A549 (cell line): ENCODE measurements around the gene ANTXR1. TPM values are rescaled to one million over a fixed set of nuclear protein-coding genes. Genes with fewer than 3 reads are reported as not detected.

Experiments
- ATAC-seq, 2 experiments: fragments of 200-7000 bp in 1 of 2; fragments of >200 bp in 1 of 2; cut with Nextera tagmentation in 1 of 2; cut with Tn5 transposase in 1 of 2; 3 replicates each; pipeline versions ENCODE4 v1.8.0 to v1.9.1; 2018 to 2020; ENCODE audit warnings: mild to moderate bottlenecking in 1 of 2, moderate library complexity in 1 of 2
- CTCF ChIA-PET: fragments of 300-600 bp; sonication (Branson Sonifier 250); formaldehyde crosslinking; extraction: SDS; loops from one replicate; lab custom pipeline; 2021; ENCODE audit warnings: antibody characterized with exemption, inconsistent platforms; lab: Yijun Ruan, JAX
- POLR2A ChIA-PET: fragments of 350-600 bp; formaldehyde crosslinking; extraction: SDS; loops from one replicate; lab custom pipeline; 2021; ENCODE audit warnings: antibody characterized with exemption, inconsistent platforms; lab: Yijun Ruan, JAX
- DNase-seq, 2 experiments: peaks; one replicate each; pipeline versions ENCODE4 v3.0.0 to v3.0.0-alpha.2; 2011 to 2016; ENCODE audit warnings: low read depth in 1 of 2, low spot score in 1 of 2
- FAIRE-seq: peaks from 2 replicates; lab custom pipeline; 2011; peaks lifted over from hg19 to GRCh38; lab: Jason Lieb, UNC
- H3K27ac ChIP-seq, 2 experiments: fragments of >200 bp; sonication (Bioruptor Twin); formaldehyde crosslinking; 3 replicates each; pipeline ENCODE4 v1.5.1; 2016 to 2017
- H3K4me1 ChIP-seq: fragments of >200 bp; sonication (Bioruptor Twin); formaldehyde crosslinking; 3 replicates; pipeline ENCODE4 v1.6.1; 2016
- H3K4me2 ChIP-seq: fragments of >200 bp; sonication (Bioruptor Twin); formaldehyde crosslinking; 3 replicates; pipeline ENCODE4 v1.6.1; 2016
- H3K4me3 ChIP-seq: fragments of >200 bp; sonication (Bioruptor Twin); formaldehyde crosslinking; 3 replicates; pipeline ENCODE4 v1.5.1; 2016
- H3K9me3 ChIP-seq: fragments of >200 bp; sonication (Bioruptor Twin); formaldehyde crosslinking; 3 replicates; pipeline ENCODE4 v1.6.1; 2016
- BHLHE40 ChIP-seq: IDR thresholded peaks from 2 replicates; pipeline ENCODE4 v1.6.1; 2012; ENCODE audit warnings: low read depth, low read length, inconsistent platforms
- EP300 ChIP-seq, 2 experiments: fragments of >200 bp; sonication (Bioruptor Twin); formaldehyde crosslinking; IDR thresholded peaks; 2 replicates in 1 of 2; 3 replicates in 1 of 2; pipeline ENCODE4 v1.6.1; 2016 to 2017
- FOSL2 ChIP-seq, 2 experiments: fragments of 450-650 bp in 1 of 2; fragments of >200 bp in 1 of 2; sonication (Bioruptor Twin) in 1 of 2; formaldehyde crosslinking; IDR thresholded peaks; 2 replicates each; pipeline versions ENCODE4 v1.5.0 to v1.6.1; 2016 to 2020; ENCODE audit warnings: mild to moderate bottlenecking in 1 of 2, moderate library complexity in 1 of 2
- FOXS1 ChIP-seq: fragments of 250-450 bp; sonication (Bioruptor Pico); IDR thresholded peaks from 2 replicates; pipeline ENCODE4 v1.5.0; 2020; ENCODE audit warnings: mild to moderate bottlenecking, moderate library complexity
- JUNB ChIP-seq: fragments of >200 bp; sonication (Bioruptor Twin); formaldehyde crosslinking; IDR thresholded peaks from 2 replicates; pipeline ENCODE4 v1.6.1; 2016
- MAFK ChIP-seq: fragments of 450-650 bp; IDR thresholded peaks from 2 replicates; pipeline ENCODE4 v1.6.1; 2014; ENCODE audit not compliant: partially characterized antibody
- MYC ChIP-seq: IDR thresholded peaks from 2 replicates; pipeline ENCODE4 v1.6.1; 2012; ENCODE audit warnings: mild to moderate bottlenecking, inconsistent platforms, low read length, improper control_type of control experiment, borderline replicate concordance
- NR3C1 ChIP-seq: fragments of >200 bp; sonication (Bioruptor Twin); formaldehyde crosslinking; IDR thresholded peaks from 3 replicates; pipeline ENCODE4 v1.6.1; 2017
- PHF8 ChIP-seq: fragments of 200-600 bp; sonication (generic); IDR thresholded peaks from 2 replicates; pipeline ENCODE4 v1.6.1; 2016; ENCODE audit warnings: low read depth, mild to moderate bottlenecking, antibody characterized with exemption, moderate library complexity, borderline replicate concordance
- RARB ChIP-seq: fragments of 250-450 bp; sonication (Bioruptor Pico); IDR thresholded peaks from 2 replicates; pipeline ENCODE4 v1.8.0; 2021; ENCODE audit warnings: mild to moderate bottlenecking, moderate library complexity
- RFX5 ChIP-seq: fragments of 450-650 bp; IDR thresholded peaks from 2 replicates; pipeline ENCODE4 v1.7.1; 2014; ENCODE audit warnings: antibody characterized with exemption, mild to moderate bottlenecking, moderate library complexity
- SMC3 ChIP-seq: fragments of >200 bp; sonication (Bioruptor Twin); formaldehyde crosslinking; IDR thresholded peaks from 3 replicates; pipeline ENCODE4 v1.6.1; 2018; ENCODE audit warnings: inconsistent platforms
- ZFP36 ChIP-seq: fragments of 450-650 bp; IDR thresholded peaks from 2 replicates; pipeline ENCODE4 v1.6.1; 2014; ENCODE audit warnings: borderline replicate concordance; ENCODE audit not compliant: partially characterized antibody
- WGBS: methylation state at CpG from one replicate; pipeline ENCODE4 v1.1.6; 2017; ENCODE audit errors: missing lambda C conversion rate; 5-methylcytosine and 5-hydroxymethylcytosine counted together
- polyA plus RNA-seq, 4 experiments: library from polyadenylated mRNA; depleted of rRNA in 3 of 4; stranded (reverse); fragments of >200 nt; fragmentation: RNase III in 1 of 4; extraction: RNeasy Plus Mini Kit Qiagen cat#74134 plus additional on column Dnase treatment in 1 of 4; gene quantifications; 2 replicates in 3 of 4; 3 replicates in 1 of 4; pipeline ENCODE4 v1.2.3, GENCODE V29; 2011 to 2017
- TF ChIP-seq, protein P1 (sequence below): fragments of 450-650 bp; IDR thresholded peaks from 2 replicates; pipeline ENCODE4 v1.6.1; 2014; ENCODE audit warnings: antibody characterized with exemption
- TF ChIP-seq, protein P2 (sequence below): fragments of >200 bp; sonication (Bioruptor Twin); formaldehyde crosslinking; IDR thresholded peaks from 3 replicates; pipeline ENCODE4 v1.5.1; 2016
- TF ChIP-seq, protein P3 (sequence below): fragments of 250-450 bp; sonication (Bioruptor Pico); IDR thresholded peaks from 2 replicates; pipeline ENCODE4 v1.5.0; 2021; ENCODE audit warnings: mild to moderate bottlenecking, moderate library complexity, borderline replicate concordance
- TF ChIP-seq, protein P4 (sequence below): IDR thresholded peaks from 2 replicates; pipeline ENCODE4 v1.6.1; 2012
- TF ChIP-seq, protein P5 (sequence below): fragments of 150-350 bp; IDR thresholded peaks from 2 replicates; pipeline ENCODE4 v1.6.1; 2014; ENCODE audit warnings: low read depth, mild to moderate bottlenecking, low read length

ANTXR1 gene
- polyA plus RNA-seq, 2 of the 4 experiments (the other 2 are of a cell fraction) = 161 to 194 TPM

DNA sequence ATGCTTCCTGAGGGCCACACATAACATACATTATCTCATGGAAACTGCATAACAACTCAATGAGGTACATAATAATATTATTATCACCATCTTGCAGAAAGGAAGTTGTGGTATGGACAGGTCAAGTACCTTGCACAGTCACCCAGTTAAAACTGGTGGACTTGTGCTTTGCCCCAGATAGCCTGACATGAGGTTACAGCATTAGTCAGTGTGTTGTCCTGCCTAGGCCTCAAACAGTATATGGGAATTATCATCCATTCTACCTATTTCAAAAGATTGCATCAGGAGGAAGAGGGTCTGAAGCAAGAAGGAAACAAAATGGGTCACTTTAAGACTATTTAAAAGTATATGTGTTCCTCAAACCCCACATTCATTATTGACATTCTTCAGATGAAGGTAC lies 5.4 kb upstream of the ANTXR1 start (continued):
- TF ChIP-seq, protein P1, sequence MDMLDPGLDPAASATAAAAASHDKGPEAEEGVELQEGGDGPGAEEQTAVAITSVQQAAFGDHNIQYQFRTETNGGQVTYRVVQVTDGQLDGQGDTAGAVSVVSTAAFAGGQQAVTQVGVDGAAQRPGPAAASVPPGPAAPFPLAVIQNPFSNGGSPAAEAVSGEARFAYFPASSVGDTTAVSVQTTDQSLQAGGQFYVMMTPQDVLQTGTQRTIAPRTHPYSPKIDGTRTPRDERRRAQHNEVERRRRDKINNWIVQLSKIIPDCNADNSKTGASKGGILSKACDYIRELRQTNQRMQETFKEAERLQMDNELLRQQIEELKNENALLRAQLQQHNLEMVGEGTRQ = no peak
- TF ChIP-seq EP300 (IDR thresholded peaks at IDR 0.05) = no peak
- TF ChIP-seq BHLHE40 = no peak
- no peak for TF ChIP-seq RFX5
- no peak for TF ChIP-seq FOXS1 (CRISPR knock-in tag)
- TF ChIP-seq PHF8 = no peak
- TF ChIP-seq JUNB = no peak
- no peak for TF ChIP-seq MYC

DNA sequence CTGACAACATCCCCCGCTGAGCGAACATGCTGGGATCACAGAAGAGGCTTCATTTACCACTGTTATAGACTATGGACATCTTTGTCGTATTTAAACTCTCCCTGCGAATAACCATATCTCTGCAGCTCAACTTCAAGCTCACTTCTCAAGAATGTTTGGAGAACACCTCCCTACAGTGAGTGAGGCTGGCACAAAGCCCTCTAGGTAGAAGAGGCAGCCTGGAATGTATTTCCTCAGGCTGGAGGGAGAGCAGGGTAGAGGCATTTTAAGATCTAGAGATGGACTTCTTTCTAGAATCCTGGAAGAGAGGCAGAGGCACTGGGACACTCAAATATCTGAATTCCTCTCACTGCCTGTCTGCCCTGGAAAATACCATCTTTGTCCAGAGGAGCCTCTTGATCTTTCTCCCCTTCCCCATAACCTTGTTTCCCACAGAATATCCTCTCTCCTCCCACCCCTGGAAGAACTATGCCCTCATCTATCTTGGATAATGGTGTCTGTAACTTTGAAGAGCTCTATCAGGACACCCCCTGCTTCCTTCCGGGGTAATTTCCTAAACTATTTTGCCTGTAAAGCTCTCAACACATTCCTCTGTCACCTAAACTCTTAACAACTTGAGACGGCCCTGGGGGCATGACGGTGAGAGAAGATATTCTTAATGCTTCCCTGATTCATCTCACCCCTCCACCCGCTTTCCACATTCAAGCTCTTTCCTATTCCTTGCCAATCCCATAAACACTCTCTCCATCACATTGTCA lies 2.4 kb upstream of the ANTXR1 start:
- Histone ChIP-seq H3K4me2 (no peak overlapping the region), H3K4me1 (peaks cover 16% of the 10 kb centered on the region), H3K4me3 (no peak overlapping the region)
- WGBS = 88% methylated on average over 8 of the region's 8 CpGs
- DNase-seq (no peak), ATAC-seq (no peak)
- CTCF ChIA-PET = interaction anchor here (1.0 to 3.7 kb wide), 6 partner anchors 12 to 297 kb away, joined by 3 to 44 read pairs (median 6); no protein-coding TSS in a partner anchor
- TF ChIP-seq, protein P2, sequence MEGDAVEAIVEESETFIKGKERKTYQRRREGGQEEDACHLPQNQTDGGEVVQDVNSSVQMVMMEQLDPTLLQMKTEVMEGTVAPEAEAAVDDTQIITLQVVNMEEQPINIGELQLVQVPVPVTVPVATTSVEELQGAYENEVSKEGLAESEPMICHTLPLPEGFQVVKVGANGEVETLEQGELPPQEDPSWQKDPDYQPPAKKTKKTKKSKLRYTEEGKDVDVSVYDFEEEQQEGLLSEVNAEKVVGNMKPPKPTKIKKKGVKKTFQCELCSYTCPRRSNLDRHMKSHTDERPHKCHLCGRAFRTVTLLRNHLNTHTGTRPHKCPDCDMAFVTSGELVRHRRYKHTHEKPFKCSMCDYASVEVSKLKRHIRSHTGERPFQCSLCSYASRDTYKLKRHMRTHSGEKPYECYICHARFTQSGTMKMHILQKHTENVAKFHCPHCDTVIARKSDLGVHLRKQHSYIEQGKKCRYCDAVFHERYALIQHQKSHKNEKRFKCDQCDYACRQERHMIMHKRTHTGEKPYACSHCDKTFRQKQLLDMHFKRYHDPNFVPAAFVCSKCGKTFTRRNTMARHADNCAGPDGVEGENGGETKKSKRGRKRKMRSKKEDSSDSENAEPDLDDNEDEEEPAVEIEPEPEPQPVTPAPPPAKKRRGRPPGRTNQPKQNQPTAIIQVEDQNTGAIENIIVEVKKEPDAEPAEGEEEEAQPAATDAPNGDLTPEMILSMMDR = no peak
- TF ChIP-seq MAFK = no peak
- TF ChIP-seq EP300 (IDR thresholded peaks at IDR 0.05) = no peak
- TF ChIP-seq SMC3 = no peak
- TF ChIP-seq, protein P3, sequence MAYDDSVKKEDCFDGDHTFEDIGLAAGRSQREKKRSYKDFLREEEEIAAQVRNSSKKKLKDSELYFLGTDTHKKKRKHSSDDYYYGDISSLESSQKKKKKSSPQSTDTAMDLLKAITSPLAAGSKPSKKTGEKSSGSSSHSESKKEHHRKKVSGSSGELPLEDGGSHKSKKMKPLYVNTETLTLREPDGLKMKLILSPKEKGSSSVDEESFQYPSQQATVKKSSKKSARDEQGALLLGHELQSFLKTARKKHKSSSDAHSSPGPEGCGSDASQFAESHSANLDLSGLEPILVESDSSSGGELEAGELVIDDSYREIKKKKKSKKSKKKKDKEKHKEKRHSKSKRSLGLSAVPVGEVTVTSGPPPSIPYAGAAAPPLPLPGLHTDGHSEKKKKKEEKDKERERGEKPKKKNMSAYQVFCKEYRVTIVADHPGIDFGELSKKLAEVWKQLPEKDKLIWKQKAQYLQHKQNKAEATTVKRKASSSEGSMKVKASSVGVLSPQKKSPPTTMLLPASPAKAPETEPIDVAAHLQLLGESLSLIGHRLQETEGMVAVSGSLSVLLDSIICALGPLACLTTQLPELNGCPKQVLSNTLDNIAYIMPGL (CRISPR knock-in tag) = no peak
- TF ChIP-seq, protein P4, sequence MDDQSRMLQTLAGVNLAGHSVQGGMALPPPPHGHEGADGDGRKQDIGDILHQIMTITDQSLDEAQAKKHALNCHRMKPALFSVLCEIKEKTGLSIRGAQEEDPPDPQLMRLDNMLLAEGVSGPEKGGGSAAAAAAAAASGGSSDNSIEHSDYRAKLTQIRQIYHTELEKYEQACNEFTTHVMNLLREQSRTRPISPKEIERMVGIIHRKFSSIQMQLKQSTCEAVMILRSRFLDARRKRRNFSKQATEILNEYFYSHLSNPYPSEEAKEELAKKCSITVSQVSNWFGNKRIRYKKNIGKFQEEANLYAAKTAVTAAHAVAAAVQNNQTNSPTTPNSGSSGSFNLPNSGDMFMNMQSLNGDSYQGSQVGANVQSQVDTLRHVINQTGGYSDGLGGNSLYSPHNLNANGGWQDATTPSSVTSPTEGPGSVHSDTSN = no peak
- TF ChIP-seq, protein P5, sequence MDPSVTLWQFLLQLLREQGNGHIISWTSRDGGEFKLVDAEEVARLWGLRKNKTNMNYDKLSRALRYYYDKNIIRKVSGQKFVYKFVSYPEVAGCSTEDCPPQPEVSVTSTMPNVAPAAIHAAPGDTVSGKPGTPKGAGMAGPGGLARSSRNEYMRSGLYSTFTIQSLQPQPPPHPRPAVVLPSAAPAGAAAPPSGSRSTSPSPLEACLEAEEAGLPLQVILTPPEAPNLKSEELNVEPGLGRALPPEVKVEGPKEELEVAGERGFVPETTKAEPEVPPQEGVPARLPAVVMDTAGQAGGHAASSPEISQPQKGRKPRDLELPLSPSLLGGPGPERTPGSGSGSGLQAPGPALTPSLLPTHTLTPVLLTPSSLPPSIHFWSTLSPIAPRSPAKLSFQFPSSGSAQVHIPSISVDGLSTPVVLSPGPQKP = no peak
- TF ChIP-seq FOSL2 (IDR thresholded peaks at IDR 0.05) = no peak
- TF ChIP-seq FOSL2 (CRISPR knock-in tag; IDR thresholded peaks at IDR 0.05) = no peak
- no peak for TF ChIP-seq BHLHE40
- no peak for TF ChIP-seq NR3C1
- TF ChIP-seq FOXS1 (CRISPR knock-in tag) = no peak
- no peak for TF ChIP-seq ZFP36
- no peak for TF ChIP-seq RARB
- TF ChIP-seq, all 56 proteins: peak for 0
- no peak for FAIRE-seq
- POLR2A ChIA-PET = no interaction called here
- Histone ChIP-seq H3K27ac (peak overlapping the region in 1 of 2 experiments; percentile 62; a peak in 3 of 6 replicates), H3K9me3 (no peaks in the 10 kb centered on the region)
